Measurements from ENCODE around the gene AKR1C2. TPM values are rescaled to one million over a fixed set of nuclear protein-coding genes. Genes with fewer than 3 reads are reported as not detected.
"Not testable (repeated sequence)": the region's sequence is repeated elsewhere in the genome, so short reads cannot be mapped to it uniquely, and the experiment has no call there.

The AKR1C2 gene
- total RNA-seq, 1 experiment from 2014 or later = 1,997 TPM

- Histone ChIP-seq H3K79me2 (ENCODE audit: low read depth) (no peaks in the 10 kb centered on the region), H3K9me2 (ENCODE audit: insufficient read depth) (no peaks in the 10 kb centered on the region), H3K27me3 (ENCODE audit: insufficient read depth, low read depth) (no peaks in the 10 kb centered on the region), H3K9me3 (ENCODE audit: insufficient read depth, low read depth) (no peaks in the 10 kb centered on the region; the same call in 1 of the 2 replicates), H2AFZ (no peak overlapping the region), H3K4me2 (peak overlapping the region; percentile 47), H3K4me3 (no peak overlapping the region), H3F3A (ENCODE audit: insufficient read depth, low read depth) (no peaks in the 10 kb centered on the region), H3K36me3 (ENCODE audit: low read depth) (no peaks in the 10 kb centered on the region), H3K4me1 (replicated peaks; ENCODE audit: insufficient read depth) (0 out of 2 replicates have a peak, but pooled peaks cover 5% of the 10 kb centered on the region), H3K27ac (peak overlapping the region; percentile 82), H4K20me1 (ENCODE audit: insufficient read depth) (no peaks in the 10 kb centered on the region)
- CTCF ChIA-PET = no interaction called here
- DNase-seq = no peak
- TF ChIP-seq EZH2 (IDR thresholded peaks at IDR 0.05; ENCODE audit: low read depth) = no peak
- TF ChIP-seq, protein P1, sequence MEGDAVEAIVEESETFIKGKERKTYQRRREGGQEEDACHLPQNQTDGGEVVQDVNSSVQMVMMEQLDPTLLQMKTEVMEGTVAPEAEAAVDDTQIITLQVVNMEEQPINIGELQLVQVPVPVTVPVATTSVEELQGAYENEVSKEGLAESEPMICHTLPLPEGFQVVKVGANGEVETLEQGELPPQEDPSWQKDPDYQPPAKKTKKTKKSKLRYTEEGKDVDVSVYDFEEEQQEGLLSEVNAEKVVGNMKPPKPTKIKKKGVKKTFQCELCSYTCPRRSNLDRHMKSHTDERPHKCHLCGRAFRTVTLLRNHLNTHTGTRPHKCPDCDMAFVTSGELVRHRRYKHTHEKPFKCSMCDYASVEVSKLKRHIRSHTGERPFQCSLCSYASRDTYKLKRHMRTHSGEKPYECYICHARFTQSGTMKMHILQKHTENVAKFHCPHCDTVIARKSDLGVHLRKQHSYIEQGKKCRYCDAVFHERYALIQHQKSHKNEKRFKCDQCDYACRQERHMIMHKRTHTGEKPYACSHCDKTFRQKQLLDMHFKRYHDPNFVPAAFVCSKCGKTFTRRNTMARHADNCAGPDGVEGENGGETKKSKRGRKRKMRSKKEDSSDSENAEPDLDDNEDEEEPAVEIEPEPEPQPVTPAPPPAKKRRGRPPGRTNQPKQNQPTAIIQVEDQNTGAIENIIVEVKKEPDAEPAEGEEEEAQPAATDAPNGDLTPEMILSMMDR (conservative IDR thresholded peaks at IDR 0.05) = no peak
- intact Hi-C loops (cut with micrococcal nuclease; ENCODE audit: unreplicated experiment) = no loop called here
- POLR2A ChIA-PET (ENCODE audit: unreplicated experiment) = no interaction called here
- no TSS peak for BruUV-seq (replicated peaks)
These were observed 29.6 kb upstream of the AKR1C2 start for GRCh38 chr10:5033061-5033778.

DNA sequence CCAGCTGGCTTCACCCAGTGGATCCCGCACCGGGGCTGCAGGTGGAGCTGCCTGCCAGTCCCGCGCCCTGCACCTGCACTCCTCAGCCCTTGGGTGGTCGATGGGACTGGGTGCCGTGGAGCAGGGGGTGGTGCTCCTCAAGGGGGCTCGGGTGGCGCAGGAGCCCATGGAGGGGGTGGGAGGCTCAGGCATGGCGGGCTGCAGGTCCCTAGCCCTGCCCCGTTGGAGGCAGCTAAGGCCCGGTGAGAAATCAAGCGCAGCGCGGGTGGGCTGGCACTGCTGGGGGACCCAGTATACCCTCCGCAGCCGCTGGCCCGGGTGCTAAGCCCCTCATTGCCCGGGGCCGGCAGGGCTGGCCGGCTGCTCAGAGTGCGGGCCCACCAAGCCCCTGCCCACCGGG, 28.8 kb upstream of the AKR1C2 start:
- POLR2A ChIA-PET (ENCODE audit: unreplicated experiment); H3K27ac ChIP-seq; H3K4me2 ChIP-seq; BruUV-seq (replicated peaks); H3K4me3 ChIP-seq; intact Hi-C loops (cut with micrococcal nuclease; ENCODE audit: unreplicated experiment); DNase-seq; H3K9me2 ChIP-seq (ENCODE audit: insufficient read depth); H3K27me3 ChIP-seq (ENCODE audit: insufficient read depth, low read depth); H3F3A ChIP-seq (ENCODE audit: insufficient read depth, low read depth); H3K4me1 ChIP-seq (replicated peaks; ENCODE audit: insufficient read depth); H3K36me3 ChIP-seq (ENCODE audit: low read depth); H3K9me3 ChIP-seq (ENCODE audit: insufficient read depth, low read depth); H2AFZ ChIP-seq; CTCF ChIA-PET; H3K79me2 ChIP-seq (ENCODE audit: low read depth); H4K20me1 ChIP-seq (ENCODE audit: insufficient read depth): not testable (repeated sequence)

GRCh38 chr10:5031588-5031987, 27.9 kb upstream of the AKR1C2 start:
- BruUV-seq (replicated peaks); H3K79me2 ChIP-seq (ENCODE audit: low read depth); H3K36me3 ChIP-seq (ENCODE audit: low read depth); H3K27me3 ChIP-seq (ENCODE audit: insufficient read depth, low read depth); H3K27ac ChIP-seq; H2AFZ ChIP-seq; H4K20me1 ChIP-seq (ENCODE audit: insufficient read depth); H3K9me3 ChIP-seq (ENCODE audit: insufficient read depth, low read depth); H3K4me3 ChIP-seq; H3K4me1 ChIP-seq (replicated peaks; ENCODE audit: insufficient read depth); DNase-seq; H3F3A ChIP-seq (ENCODE audit: insufficient read depth, low read depth); H3K9me2 ChIP-seq (ENCODE audit: insufficient read depth); H3K4me2 ChIP-seq; intact Hi-C loops (cut with micrococcal nuclease; ENCODE audit: unreplicated experiment): not testable (repeated sequence)
- ChIA-PET POLR2A (ENCODE audit: unreplicated experiment) (interaction anchor here (0.7 kb wide), 1 partner anchor 17 kb away, joined by 4 read pairs; no protein-coding TSS in a partner anchor), CTCF (interaction anchor here (0.6 kb wide), 1 partner anchor 403 kb away, joined by 4 read pairs; no protein-coding TSS in a partner anchor)

DNA sequence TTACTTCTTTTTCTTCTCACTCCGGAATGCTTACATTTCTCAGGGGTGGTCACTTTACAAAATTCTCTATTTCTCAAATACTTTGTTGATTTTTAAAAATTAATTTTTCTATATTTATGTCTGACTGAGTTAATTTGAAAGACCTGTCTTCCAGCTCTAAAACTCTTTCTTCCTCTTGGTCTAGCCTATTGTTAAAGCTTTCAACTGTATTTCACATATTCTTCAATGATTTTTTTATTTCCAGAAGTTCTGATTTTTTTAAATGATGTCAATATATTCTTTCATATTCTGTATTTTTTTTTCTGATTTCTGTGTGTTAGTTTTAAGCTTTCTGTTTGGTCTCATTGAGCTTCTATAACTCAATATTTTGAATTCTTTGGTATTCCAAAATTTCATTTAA, 27.3 kb upstream of the AKR1C2 start:
- BruUV-seq (replicated peaks) = no TSS peak

GRCh38 chr10:5025461-5025881, 21.8 kb upstream of the AKR1C2 start:
- H3K36me3 ChIP-seq (ENCODE audit: low read depth); CTCF ChIA-PET; BruUV-seq (replicated peaks); H4K20me1 ChIP-seq (ENCODE audit: insufficient read depth); H3K9me3 ChIP-seq (ENCODE audit: insufficient read depth, low read depth); H2AFZ ChIP-seq; H3K9me2 ChIP-seq (ENCODE audit: insufficient read depth); H3K4me3 ChIP-seq; H3K27me3 ChIP-seq (ENCODE audit: insufficient read depth, low read depth); H3K79me2 ChIP-seq (ENCODE audit: low read depth): not testable (repeated sequence)
- peak overlapping the region; percentile 53 for H3K4me2 ChIP-seq
- DNase-seq = peak; percentile 64 to 79
- peaks cover 58% of the 10 kb centered on the region for H3K4me1 ChIP-seq (replicated peaks; ENCODE audit: insufficient read depth)
- H3K27ac ChIP-seq = peak overlapping the region; percentile 100
- intact Hi-C loops (cut with micrococcal nuclease; ENCODE audit: unreplicated experiment) = loop anchor here (1.0 kb wide), 1 partner anchor 46 kb away; no protein-coding TSS in a partner anchor
- POLR2A ChIA-PET (ENCODE audit: unreplicated experiment) = interaction anchor here (0.6 to 0.7 kb wide), 6 partner anchors 11 to 864 kb away, joined by 3 to 6 read pairs (median 4); partner anchors contain the start of genes ANKRD16 and FBH1
- H3F3A ChIP-seq (ENCODE audit: insufficient read depth, low read depth) = peaks cover 44% of the 10 kb centered on the region

More for the DNA sequence above, 27.3 kb upstream of the AKR1C2 start:
- no peaks in the 10 kb centered on the region; the same call in 1 of the 2 replicates for H3K9me3 ChIP-seq (ENCODE audit: insufficient read depth, low read depth)
- H2AFZ ChIP-seq = no peak overlapping the region
- ChIA-PET CTCF (no interaction called here), POLR2A (ENCODE audit: unreplicated experiment) (interaction anchor here (0.7 kb wide), 1 partner anchor 17 kb away, joined by 4 read pairs; no protein-coding TSS in a partner anchor)
- H3K4me1 ChIP-seq (replicated peaks; ENCODE audit: insufficient read depth) = peaks cover 9% of the 10 kb centered on the region
- H3K4me2 ChIP-seq = no peak overlapping the region
- intact Hi-C loops (cut with micrococcal nuclease; ENCODE audit: unreplicated experiment) = no loop called here
- H3K27ac ChIP-seq = no peak overlapping the region
- H3K9me2 ChIP-seq (ENCODE audit: insufficient read depth) = no peaks in the 10 kb centered on the region
- H3K36me3 ChIP-seq (ENCODE audit: low read depth) = 0 out of 2 replicates have a peak, but pooled peaks cover 3% of the 10 kb centered on the region
- no peak for DNase-seq
- H3K27me3 ChIP-seq (ENCODE audit: insufficient read depth, low read depth) = no peaks in the 10 kb centered on the region
- no peak overlapping the region for H3K4me3 ChIP-seq
- no peak for TF ChIP-seq EZH2 (IDR thresholded peaks at IDR 0.05; ENCODE audit: low read depth)
- TF ChIP-seq, protein P1 (conservative IDR thresholded peaks at IDR 0.05) = no peak
- H3F3A ChIP-seq (ENCODE audit: insufficient read depth, low read depth) = peaks cover 7% of the 10 kb centered on the region; the same call in 1 of the 2 replicates
- H4K20me1 ChIP-seq (ENCODE audit: insufficient read depth) = no peaks in the 10 kb centered on the region
- H3K79me2 ChIP-seq (ENCODE audit: low read depth) = no peaks in the 10 kb centered on the region
